T-helper 9 cell (primary cell): ENCODE results near the gene RCAN2.

Experiments used
- DNase-seq: peaks from one replicate; pipeline ENCODE4 v3.0.0-alpha.2; 2020

The RCAN2 gene

DNA sequence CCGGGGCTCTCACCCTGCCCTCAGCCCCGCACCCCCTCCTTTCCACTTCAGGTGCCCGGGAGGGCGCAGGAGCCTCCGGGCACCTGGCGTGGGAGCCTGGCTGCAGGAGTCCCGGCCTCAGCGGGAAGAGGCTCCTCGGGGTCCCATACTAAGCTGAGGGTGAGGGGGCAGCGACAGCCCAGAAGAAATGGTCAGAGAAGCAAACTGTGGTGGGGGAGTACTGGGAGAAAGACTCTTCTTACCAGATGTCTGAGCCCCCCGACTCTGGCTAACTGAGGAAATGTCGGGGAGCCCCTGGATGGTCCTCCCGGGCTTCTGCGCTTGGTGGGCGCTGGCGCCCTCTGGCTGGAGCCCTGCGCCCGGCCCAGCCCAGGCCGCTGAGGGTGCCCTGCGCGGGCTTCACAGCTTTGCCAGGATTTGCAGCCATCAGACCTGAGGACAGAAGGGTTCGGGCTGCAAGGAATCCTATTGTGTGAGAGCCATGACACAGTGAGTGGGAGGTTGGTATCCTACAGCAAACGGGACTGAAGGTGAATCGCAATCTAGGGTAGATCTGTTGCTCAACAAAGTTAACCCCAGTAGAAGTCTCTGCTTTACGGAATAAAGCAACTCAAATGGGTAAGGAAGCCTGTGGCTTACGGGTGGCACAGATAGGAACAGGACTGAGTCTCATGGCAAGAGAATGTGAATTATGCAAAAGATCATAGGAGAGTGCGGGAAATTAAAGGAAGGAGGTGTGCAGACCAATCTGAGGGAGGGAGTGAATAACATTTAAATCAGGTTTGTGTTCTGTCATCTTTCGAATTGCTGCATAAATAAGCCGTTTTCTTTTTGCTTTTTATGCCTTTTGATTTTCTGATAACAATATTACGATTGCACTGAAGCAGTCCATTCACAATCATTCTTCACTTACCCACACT lies 639 bp upstream of the RCAN2 start:
- DNase-seq, result no peak

- no peak for DNase-seq
These were observed 636 bp downstream of the RCAN2 start for GRCh38 chr6:46490425-46491200.

DNA sequence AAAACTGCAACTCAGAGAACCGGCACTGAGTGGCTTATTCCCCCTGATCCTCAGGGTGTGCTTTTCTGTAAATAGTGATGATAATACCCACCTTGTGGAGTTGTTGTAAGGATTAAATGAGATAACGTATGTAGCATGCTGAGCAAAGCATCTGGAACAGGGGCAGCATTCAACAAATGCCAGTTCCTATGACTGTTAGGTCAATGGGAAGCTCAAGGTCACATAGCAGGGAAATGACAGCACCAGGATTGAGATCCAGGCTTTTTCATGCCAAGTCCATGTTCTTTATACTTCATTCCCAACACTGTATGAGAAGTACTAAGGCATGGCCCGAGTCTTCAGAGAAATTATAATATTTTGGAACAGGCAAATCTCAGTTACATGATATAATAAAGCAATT lies 5.1 kb downstream of the RCAN2 start:
- DNase-seq, result no peak

DNA sequence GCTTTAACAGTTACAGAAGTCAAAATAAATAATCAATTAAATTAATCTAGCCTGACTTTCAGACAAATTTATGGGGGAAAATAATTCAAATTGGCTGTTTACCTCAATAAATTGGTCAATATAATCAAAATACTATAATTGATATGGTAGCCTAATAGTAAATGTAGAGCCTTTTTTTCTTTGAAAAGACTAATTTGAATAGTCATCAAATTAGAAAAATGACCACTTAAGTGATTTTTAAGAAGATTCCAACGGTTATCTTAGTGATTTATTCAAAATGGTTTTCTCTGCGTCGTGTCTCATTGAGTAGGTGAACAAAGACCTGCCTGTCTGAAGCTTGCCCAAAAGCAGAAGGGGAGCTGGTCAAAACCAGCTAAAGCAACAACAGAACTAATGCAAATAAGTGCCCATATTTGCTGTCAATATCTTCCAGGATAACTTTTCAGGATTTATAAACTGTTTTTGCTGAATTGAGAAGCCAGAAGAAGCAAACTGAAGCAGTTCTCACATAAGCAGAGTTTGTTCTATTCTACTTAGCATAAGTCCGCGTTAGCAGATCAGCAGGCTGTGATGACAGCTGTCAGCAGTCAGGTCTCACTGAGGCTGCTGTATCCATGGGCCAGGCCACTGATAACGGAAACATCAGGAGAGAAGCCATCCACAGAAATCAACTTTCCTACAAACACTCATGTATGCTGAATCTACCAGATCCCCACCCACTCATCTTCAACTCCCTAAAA lies 7.0 kb downstream of the RCAN2 start:
- no peak for DNase-seq

DNA sequence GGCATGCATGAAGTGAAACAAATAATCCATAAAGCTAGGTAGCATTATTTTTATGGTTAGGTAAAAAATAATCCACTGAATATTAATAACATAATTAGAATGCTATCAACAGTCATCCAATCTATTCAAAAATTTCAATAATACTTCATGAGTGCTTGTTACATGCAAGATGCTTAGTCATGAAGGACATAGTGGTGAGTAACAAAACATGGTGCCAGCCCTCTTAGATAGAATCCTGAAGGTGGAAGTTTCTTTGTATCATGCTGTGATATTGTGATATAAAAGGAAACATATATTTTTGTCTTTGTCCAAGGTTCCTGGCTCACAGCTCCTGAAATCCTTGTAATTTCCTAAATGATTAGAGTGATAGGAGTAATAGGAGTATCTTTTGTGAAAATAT lies 14.9 kb downstream of the RCAN2 start:
- DNase-seq, result no peak

DNA sequence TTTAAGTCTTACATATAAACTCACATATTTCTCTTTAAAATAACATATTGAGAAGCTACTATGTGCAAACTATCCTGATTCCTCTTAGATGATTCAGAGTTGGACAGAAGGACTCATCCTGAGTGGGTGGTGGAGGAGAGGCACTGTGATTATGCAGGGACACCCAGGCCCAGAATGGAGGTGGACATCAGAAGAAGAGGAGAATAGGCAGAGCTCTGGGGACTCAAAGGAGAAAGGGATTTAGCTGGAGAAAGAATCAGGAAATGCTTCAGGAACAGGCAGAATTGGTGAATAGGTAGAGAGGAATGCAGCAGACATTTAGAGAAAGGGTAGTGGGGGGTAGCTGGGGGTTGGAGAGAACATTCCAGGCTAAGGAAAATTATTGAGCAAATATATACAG lies 17.4 kb downstream of the RCAN2 start:
- DNase-seq, result no peak

GRCh38 chr6:46472243-46472642 lies 19.0 kb downstream of the RCAN2 start:
- no peak for DNase-seq

DNA sequence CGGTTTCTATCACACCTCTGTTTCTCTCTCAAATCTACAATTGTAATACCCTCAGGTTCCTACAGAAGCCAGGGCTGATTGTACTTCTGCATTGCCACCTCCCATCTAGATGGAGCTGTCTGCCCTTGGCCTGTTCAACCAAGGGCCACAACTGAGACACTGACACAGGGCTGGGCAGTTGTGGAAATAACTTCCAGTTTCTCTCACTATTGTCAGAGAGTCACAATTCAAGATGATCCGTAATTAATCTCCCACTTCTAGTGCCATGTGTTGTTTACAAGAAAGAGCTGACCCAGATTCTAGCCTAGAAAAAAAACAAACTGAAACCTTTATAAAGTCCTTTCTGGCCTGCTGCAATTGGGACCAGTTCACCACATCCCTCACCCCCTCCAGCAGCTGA lies 22.2 kb downstream of the RCAN2 start:
- DNase-seq, result no peak

- no peak for DNase-seq
These were observed 22.7 kb downstream of the RCAN2 start for GRCh38 chr6:46468403-46469010.

GRCh38 chr6:46466570-46466969 lies 24.7 kb downstream of the RCAN2 start:
- no peak for DNase-seq

GRCh38 chr6:46465294-46466165 lies 25.7 kb downstream of the RCAN2 start:
- DNase-seq, result no peak

DNA sequence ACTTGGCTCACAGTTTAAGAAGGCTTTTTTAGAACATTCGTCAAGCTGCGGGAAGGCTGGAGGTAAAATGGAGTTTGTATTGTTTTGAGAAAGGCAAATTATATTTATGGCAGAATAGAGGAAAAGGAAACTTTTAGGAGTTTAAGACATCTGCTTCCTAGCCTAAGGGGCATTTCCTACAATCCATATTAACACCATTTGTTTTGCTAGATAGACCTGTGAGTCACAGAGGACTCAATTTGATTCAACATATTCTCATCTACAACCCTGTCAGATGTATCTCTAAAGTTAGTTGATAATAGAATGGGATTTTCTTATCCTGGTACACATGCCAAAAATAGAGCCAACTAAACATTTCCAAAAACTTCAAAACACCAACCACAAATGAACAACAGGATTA lies 35.0 kb downstream of the RCAN2 start:
- DNase-seq, result no peak

DNA sequence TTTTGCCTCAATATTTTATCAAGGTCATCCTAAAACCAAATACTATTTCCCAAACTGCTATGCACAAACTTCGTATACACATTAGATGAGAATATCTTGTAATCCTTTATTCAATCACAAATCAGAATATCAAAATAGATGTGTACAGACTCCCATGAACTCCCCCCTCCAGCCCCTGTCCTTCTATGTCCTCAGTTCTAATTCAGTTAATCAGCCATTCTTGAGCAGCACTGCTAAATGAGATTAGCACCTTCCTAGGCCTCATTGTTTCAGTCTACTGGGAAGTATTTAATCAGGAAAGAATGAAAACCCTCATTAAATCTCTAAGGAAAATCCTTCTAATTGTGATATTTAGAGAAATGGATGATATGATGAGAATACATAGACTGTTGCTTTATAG lies 36.6 kb downstream of the RCAN2 start:
- DNase-seq, result no peak

- no peak for DNase-seq
These were observed 37.4 kb downstream of the RCAN2 start for GRCh38 chr6:46453741-46454316.

GRCh38 chr6:46453216-46453615 lies 38.0 kb downstream of the RCAN2 start:
- no peak for DNase-seq

GRCh38 chr6:46452312-46452917 lies 38.8 kb downstream of the RCAN2 start:
- no peak for DNase-seq

DNA sequence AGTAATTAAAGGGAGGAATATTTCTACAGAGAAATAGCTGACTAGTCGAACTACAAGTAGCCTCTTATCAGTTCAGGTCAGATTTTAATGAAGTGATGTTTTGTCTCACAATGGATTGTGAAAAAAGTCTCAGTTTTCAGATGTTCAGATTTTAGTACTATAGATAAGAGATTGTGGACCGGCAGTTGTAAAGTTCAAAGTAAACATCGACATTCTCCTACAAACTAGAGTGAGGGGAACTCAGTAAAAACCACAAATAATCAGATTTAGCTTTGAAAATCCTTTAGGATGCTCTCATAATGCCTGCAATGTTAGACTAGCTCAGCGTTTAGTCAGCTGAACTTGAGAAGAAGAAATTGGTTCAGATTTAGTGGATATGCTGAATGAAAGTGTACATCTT lies 39.9 kb downstream of the RCAN2 start:
- DNase-seq, result no peak

DNA sequence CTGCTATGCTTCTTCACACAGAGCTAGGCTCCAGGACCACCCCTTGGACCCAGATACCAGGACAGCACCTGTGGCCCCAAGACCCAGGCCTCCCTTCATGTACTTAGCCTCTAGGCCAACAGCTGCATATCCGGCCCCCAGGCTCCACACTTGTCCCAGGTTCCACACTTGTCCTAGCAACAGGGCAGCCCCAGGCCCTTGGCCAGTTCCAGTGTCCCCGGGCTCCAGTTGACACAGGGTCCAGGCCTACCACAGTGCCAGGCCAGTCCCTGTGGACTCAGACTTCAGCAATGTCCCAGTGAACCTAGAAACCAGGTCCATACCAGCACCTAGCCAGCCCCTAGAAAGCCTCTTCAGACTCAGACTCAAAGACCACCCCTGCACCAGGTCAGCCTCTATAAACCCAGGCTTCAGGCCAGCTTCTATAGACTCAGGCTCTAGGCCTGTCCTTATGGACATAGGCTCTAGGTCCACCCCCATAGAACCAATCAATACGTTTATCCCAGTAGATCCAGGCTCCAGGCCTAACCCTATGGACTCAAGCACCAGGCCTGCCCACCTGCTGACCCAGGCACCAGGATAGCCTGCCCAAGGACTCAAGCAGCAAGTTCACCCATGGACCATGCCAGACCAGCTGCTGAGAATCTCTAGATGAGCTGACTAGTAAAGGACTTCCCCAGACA lies 46.3 kb downstream of the RCAN2 start:
- no peak for DNase-seq

- DNase-seq, result no peak
These were observed 47.6 kb downstream of the RCAN2 start for GRCh38 chr6:46443623-46444022.

DNA sequence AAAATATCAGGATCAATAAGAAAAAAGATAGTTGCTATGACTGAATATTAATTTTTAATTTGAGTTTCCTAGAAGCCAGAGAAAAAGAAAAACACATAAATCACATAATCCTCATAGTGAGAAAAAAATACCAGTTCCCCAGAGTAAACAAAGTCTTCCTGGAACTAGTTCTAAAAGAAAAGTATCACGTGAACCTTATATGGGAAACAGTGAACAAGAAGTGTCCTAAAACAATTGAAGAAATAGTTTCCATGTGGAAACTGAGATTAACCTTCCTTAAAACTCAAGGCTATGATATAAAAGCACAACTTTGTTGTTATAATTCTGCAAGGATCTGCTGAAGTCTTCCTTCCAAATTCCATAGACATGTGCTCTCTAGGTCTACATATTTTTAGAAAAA lies 50.6 kb downstream of the RCAN2 start:
- no peak for DNase-seq
